GM13977 (cell line): ENCODE results near the gene PTPN14.

Source experiments
- DNase-seq: peaks from one replicate; pipeline ENCODE4 v3.0.0; 2012; ENCODE audit warnings: low spot score
- CTCF ChIP-seq: IDR thresholded peaks from 2 replicates; pipeline ENCODE4 v1.5.1; 2012; ENCODE audit warnings: mild to moderate bottlenecking, control low read depth; ENCODE audit not compliant: insufficient read depth; ENCODE audit errors: extremely low read depth, missing control alignments
- in situ Hi-C: fragments of 300-500 bp; cut with MboI; formaldehyde crosslinking; loops from one replicate; pipeline ENCODE4 v1.12.0; 2022; ENCODE audit warnings: low sequenced_read_pairs, low pct_unique_long_range_greater_than_20kb, mixed read lengths, inconsistent platforms; ENCODE audit not compliant: unreplicated experiment

Gene PTPN14

GRCh38 chr1:214516434-214517326 lies 34.7 kb downstream of the PTPN14 start:
- no peak for TF ChIP-seq CTCF
- DNase-seq, result no peak
- in situ Hi-C loops, result no loop called here

GRCh38 chr1:214515544-214516433 lies 35.6 kb downstream of the PTPN14 start:
- DNase-seq, result no peak
- in situ Hi-C loops, result no loop called here
- TF ChIP-seq CTCF, result no peak

- in situ Hi-C loops, result no loop called here
- DNase-seq, result no peak
- no peak for TF ChIP-seq CTCF
These were observed 36.5 kb downstream of the PTPN14 start for GRCh38 chr1:214514819-214515383.

GRCh38 chr1:214514032-214514818 lies 37.2 kb downstream of the PTPN14 start:
- no peak for TF ChIP-seq CTCF
- in situ Hi-C loops, result no loop called here
- DNase-seq, result no peak

- no peak for TF ChIP-seq CTCF
- no peak for DNase-seq
- in situ Hi-C loops, result no loop called here
These were observed 38.0 kb downstream of the PTPN14 start for GRCh38 chr1:214513394-214513793.

- DNase-seq, result no peak
- TF ChIP-seq CTCF, result no peak
- in situ Hi-C loops, result no loop called here
These were observed 39.8 kb downstream of the PTPN14 start for GRCh38 chr1:214511639-214511998.
